ENCODE data around the gene CFAP157.
"Not testable (repeated sequence)": the region's sequence is repeated elsewhere in the genome, so short reads cannot be mapped to it uniquely, and the experiment has no call there.

CFAP157 gene

GRCh38 chr9:127735530-127736185, 28.9 kb downstream of the CFAP157 start:
- no peak for DNase-seq (ENCODE audit: low read depth in 2 of 2)

- no peak for DNase-seq (ENCODE audit: low read depth in 2 of 2)
These were observed 31.9 kb downstream of the CFAP157 start for GRCh38 chr9:127738666-127739065.

GRCh38 chr9:127739614-127740330, 33.0 kb downstream of the CFAP157 start:
- DNase-seq (ENCODE audit: low read depth in 2 of 2) = no peak

- no peak for DNase-seq (ENCODE audit: low read depth in 2 of 2)
These were observed 35.1 kb downstream of the CFAP157 start for GRCh38 chr9:127741831-127742434.

GRCh38 chr9:127742435-127743088, 35.8 kb downstream of the CFAP157 start:
- DNase-seq (ENCODE audit: low read depth in 2 of 2) = peak; percentile 32 to 40

GRCh38 chr9:127744398-127745110, 37.8 kb downstream of the CFAP157 start:
- no peak for DNase-seq (ENCODE audit: low read depth in 2 of 2)

GRCh38 chr9:127746959-127747569, 40.3 kb downstream of the CFAP157 start:
- no peak for DNase-seq (ENCODE audit: low read depth in 2 of 2)

GRCh38 chr9:127749090-127749787, 42.5 kb downstream of the CFAP157 start:
- no peak for DNase-seq (ENCODE audit: low read depth in 2 of 2)

GRCh38 chr9:127751269-127752054, 44.7 kb downstream of the CFAP157 start:
- no peak for DNase-seq (ENCODE audit: low read depth in 2 of 2)

GRCh38 chr9:127753148-127753547, 46.4 kb downstream of the CFAP157 start:
- DNase-seq (ENCODE audit: low read depth in 2 of 2) = no peak

- no peak for DNase-seq (ENCODE audit: low read depth in 2 of 2)
These were observed 46.8 kb downstream of the CFAP157 start for GRCh38 chr9:127753622-127754021.

- DNase-seq (ENCODE audit: low read depth in 2 of 2) = no peak
These were observed 47.6 kb downstream of the CFAP157 start for GRCh38 chr9:127754099-127755060.

GRCh38 chr9:127755061-127756060, 48.6 kb downstream of the CFAP157 start:
- no peak for DNase-seq (ENCODE audit: low read depth in 2 of 2)

- no peak for DNase-seq (ENCODE audit: low read depth in 2 of 2)
These were observed 49.4 kb downstream of the CFAP157 start for GRCh38 chr9:127756233-127756632.

GRCh38 chr9:127756776-127757175, 50.0 kb downstream of the CFAP157 start:
- not testable (repeated sequence) for DNase-seq (ENCODE audit: low read depth in 2 of 2)

GRCh38 chr9:127758843-127759242, 52.1 kb downstream of the CFAP157 start:
- no peak for DNase-seq (ENCODE audit: low read depth in 2 of 2)

- no peak for DNase-seq (ENCODE audit: low read depth in 2 of 2)
These were observed 54.3 kb downstream of the CFAP157 start for GRCh38 chr9:127761061-127761460.

All from fibroblast of skin of left quadriceps (primary cell).